ENCODE measurements around the gene CCDC91.

DNA sequence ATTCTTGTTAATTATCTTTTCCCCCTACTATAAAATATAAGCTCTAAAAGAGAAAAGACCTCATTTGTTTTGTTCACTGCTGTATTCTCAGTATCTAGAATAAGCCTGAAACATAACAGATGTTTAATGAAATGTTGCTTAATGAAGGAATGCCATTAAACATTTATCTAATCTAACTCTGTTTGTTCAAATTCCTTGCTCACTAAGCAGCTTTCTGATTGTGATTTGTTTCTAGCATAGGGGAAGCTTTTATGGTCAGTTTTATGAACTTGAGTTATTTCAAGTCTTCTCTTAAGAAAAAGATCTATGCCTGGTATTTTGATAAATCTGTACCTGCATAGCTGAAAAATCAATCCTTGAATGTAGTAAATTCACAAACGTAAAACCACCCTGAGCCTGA lies 308.6 kb downstream of the CCDC91 start:
- TF ChIP-seq POLR2A (IDR thresholded peaks at IDR 0.05), result no peak
- TF ChIP-seq, protein P1, sequence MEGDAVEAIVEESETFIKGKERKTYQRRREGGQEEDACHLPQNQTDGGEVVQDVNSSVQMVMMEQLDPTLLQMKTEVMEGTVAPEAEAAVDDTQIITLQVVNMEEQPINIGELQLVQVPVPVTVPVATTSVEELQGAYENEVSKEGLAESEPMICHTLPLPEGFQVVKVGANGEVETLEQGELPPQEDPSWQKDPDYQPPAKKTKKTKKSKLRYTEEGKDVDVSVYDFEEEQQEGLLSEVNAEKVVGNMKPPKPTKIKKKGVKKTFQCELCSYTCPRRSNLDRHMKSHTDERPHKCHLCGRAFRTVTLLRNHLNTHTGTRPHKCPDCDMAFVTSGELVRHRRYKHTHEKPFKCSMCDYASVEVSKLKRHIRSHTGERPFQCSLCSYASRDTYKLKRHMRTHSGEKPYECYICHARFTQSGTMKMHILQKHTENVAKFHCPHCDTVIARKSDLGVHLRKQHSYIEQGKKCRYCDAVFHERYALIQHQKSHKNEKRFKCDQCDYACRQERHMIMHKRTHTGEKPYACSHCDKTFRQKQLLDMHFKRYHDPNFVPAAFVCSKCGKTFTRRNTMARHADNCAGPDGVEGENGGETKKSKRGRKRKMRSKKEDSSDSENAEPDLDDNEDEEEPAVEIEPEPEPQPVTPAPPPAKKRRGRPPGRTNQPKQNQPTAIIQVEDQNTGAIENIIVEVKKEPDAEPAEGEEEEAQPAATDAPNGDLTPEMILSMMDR (IDR thresholded peaks at IDR 0.05), result no peak
